OCI-LY3 (cell line): Measurements from ENCODE around the gene PCAT6.

ENCODE experiments used
- H2AFZ ChIP-seq: fragments of 200-600, 300-600 bp; shearing (Covaris generic); 2 replicates; pipeline ENCODE4 v1.6.0; 2014; ENCODE audit warnings: antibody characterized with exemption, low read depth, low read length
- H3K27ac ChIP-seq: fragments of 200-600, 300-600 bp; sonication (generic); 2 replicates; pipeline ENCODE4 v1.5.1; 2014; ENCODE audit warnings: mild to moderate bottlenecking, low read length, moderate library complexity, mixed read lengths
- H3K27me3 ChIP-seq: fragments of 200-600, 300-600 bp; sonication (generic); 2 replicates; pipeline ENCODE4 v1.6.1; 2014; ENCODE audit warnings: low read depth, low read length, mixed read lengths
- H3K36me3 ChIP-seq: fragments of 200-600, 300-600 bp; sonication (generic); replicated peaks from 2 replicates; pipeline ENCODE3; 2014; ENCODE audit warnings: low read depth, low read length, mixed read lengths
- H3K4me1 ChIP-seq: fragments of 300-600, 200-600 bp; sonication (generic); 2 replicates; pipeline ENCODE4 v1.6.1; 2014; ENCODE audit warnings: low read length, mixed read lengths
- H3K4me2 ChIP-seq: fragments of 200-600, 300-600 bp; sonication (generic); 2 replicates; pipeline ENCODE4 v1.6.1; 2014; ENCODE audit warnings: low read length, mixed read lengths
- H3K4me3 ChIP-seq: fragments of 300-600, 200-600 bp; sonication (generic); 2 replicates; pipeline ENCODE4 v1.5.1; 2014; ENCODE audit warnings: antibody characterized with exemption, mild to moderate bottlenecking, low read length, moderate library complexity
- H3K79me2 ChIP-seq: fragments of 300-600, 200-600 bp; shearing (Covaris generic); 2 replicates; pipeline ENCODE4 v1.6.1; 2014; ENCODE audit warnings: mild to moderate bottlenecking, low read length, mixed read lengths
- H3K9ac ChIP-seq: fragments of 300-600, 200-600 bp; shearing (Covaris generic); 2 replicates; pipeline ENCODE4 v1.6.0; 2014; ENCODE audit warnings: mild to moderate bottlenecking, low read length, moderate library complexity
- H3K9me3 ChIP-seq: fragments of 200-600, 300-600 bp; shearing (Covaris generic); 2 replicates; pipeline ENCODE4 v1.6.1; 2014; ENCODE audit warnings: low read length, mixed read lengths; ENCODE audit not compliant: insufficient read depth
- H4K20me1 ChIP-seq: fragments of 200-600, 300-600 bp; sonication (generic); 2 replicates; pipeline ENCODE4 v1.6.1; 2016; ENCODE audit warnings: low read length, mixed read lengths; ENCODE audit not compliant: insufficient read depth
- EZH2phosphoT487 ChIP-seq: fragments of 200-600 bp; shearing (Covaris generic); IDR thresholded peaks from 2 replicates; pipeline ENCODE4 v1.6.1; 2018; ENCODE audit warnings: antibody characterized with exemption, mixed run types, low read depth
- TF ChIP-seq, protein P1 (sequence below): fragments of 200-600, 300-600 bp; sonication (generic); IDR thresholded peaks from 2 replicates; pipeline ENCODE4 v1.5.1; 2014; ENCODE audit warnings: antibody characterized with exemption, low read length, low read depth

The PCAT6 gene

DNA sequence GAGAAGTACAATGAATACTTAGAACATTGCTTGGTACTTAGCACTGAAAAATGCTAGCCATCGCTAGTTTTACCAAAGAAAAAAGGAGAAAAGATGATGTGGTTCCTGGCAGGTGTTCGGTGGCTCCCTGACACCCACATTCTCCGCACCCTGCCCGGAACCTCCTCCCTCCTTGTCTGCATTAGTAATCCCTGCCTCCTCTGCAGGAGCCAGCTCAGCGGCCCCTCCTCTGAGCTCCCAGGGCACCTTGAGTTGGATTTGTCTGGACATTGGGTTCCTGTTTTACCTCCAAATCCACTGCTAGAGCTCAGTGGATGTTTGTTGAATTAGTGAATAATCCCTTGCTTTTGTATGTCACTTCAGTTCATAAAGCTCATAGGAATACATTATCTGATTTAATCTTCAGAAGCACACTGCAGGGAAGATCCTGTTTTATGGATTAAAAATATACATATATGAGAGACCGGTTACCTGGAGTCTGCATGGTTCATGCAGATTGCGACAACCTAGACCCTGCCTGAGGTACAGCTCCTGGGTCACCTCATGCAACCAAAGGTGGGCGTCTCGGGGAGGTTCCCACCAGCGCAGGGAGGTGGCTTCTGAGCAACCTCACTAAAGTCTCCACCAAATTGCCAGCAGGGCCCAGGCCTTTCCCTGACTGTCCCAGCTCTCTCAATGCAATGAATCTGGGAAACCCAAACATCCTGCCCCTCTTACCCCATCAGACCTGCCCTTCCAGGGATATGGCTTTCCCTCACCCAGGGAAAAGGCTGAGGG, 24.2 kb downstream of the PCAT6 start:
- H3K9ac ChIP-seq, result no peak overlapping the region
- no peak overlapping the region for H2AFZ ChIP-seq
- H3K4me2 ChIP-seq, result no peak overlapping the region
- no peaks in the 10 kb centered on the region for H3K4me1 ChIP-seq
- no peaks in the 10 kb centered on the region for H4K20me1 ChIP-seq
- H3K36me3 ChIP-seq, result no peaks in the 10 kb centered on the region
- H3K4me3 ChIP-seq, result no peak overlapping the region
- H3K79me2 ChIP-seq, result no peaks in the 10 kb centered on the region
- no peak overlapping the region for H3K27ac ChIP-seq
- TF ChIP-seq EZH2phosphoT487, result no peak
- TF ChIP-seq, protein P1, sequence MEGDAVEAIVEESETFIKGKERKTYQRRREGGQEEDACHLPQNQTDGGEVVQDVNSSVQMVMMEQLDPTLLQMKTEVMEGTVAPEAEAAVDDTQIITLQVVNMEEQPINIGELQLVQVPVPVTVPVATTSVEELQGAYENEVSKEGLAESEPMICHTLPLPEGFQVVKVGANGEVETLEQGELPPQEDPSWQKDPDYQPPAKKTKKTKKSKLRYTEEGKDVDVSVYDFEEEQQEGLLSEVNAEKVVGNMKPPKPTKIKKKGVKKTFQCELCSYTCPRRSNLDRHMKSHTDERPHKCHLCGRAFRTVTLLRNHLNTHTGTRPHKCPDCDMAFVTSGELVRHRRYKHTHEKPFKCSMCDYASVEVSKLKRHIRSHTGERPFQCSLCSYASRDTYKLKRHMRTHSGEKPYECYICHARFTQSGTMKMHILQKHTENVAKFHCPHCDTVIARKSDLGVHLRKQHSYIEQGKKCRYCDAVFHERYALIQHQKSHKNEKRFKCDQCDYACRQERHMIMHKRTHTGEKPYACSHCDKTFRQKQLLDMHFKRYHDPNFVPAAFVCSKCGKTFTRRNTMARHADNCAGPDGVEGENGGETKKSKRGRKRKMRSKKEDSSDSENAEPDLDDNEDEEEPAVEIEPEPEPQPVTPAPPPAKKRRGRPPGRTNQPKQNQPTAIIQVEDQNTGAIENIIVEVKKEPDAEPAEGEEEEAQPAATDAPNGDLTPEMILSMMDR, result no peak
- H3K27me3 ChIP-seq, result peaks cover 32% of the 10 kb centered on the region
- no peaks in the 10 kb centered on the region for H3K9me3 ChIP-seq

DNA sequence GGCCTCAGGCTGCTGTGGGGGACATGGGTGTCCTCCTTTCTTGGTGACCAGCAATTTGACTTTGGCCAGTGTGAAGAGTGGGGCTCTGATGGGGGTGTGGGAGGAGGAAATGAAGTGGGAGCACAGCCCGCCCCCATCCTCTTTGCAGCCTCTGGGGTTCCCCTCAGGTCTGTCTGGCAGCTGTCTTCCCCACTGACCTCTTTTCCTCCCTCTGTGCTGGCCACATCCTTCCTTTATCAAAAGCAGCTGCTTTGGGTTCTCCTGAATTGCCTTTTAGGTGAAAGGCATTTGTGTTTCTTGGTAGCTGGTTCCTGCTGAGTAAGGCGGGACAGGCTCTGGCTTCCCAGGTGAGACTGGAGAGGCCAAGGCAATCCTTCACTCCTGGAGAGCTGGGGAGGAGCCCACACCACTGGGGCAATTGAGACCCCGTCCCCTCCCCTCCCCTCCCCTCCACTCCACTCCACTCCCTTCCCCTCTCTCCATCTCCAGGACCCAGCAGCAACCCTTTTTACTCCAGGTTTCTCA, 24.9 kb downstream of the PCAT6 start:
- H3K79me2 ChIP-seq, result no peaks in the 10 kb centered on the region
- no peak overlapping the region for H2AFZ ChIP-seq
- no peak overlapping the region for H3K27ac ChIP-seq
- H3K9me3 ChIP-seq, result no peaks in the 10 kb centered on the region
- peaks cover 32% of the 10 kb centered on the region for H3K27me3 ChIP-seq
- TF ChIP-seq EZH2phosphoT487, result no peak
- TF ChIP-seq, protein P1, result no peak
- no peaks in the 10 kb centered on the region for H3K4me1 ChIP-seq
- H3K9ac ChIP-seq, result no peak overlapping the region
- no peaks in the 10 kb centered on the region for H3K36me3 ChIP-seq
- no peak overlapping the region for H3K4me3 ChIP-seq
- H4K20me1 ChIP-seq, result no peaks in the 10 kb centered on the region
- no peak overlapping the region for H3K4me2 ChIP-seq

GRCh38 chr1:202836623-202837403, 26.1 kb downstream of the PCAT6 start:
- peaks cover 32% of the 10 kb centered on the region for H3K27me3 ChIP-seq
- no peak overlapping the region for H3K4me2 ChIP-seq
- H3K36me3 ChIP-seq, result no peaks in the 10 kb centered on the region
- no peaks in the 10 kb centered on the region for H4K20me1 ChIP-seq
- no peaks in the 10 kb centered on the region for H3K79me2 ChIP-seq
- H3K9ac ChIP-seq, result no peak overlapping the region
- TF ChIP-seq EZH2phosphoT487, result no peak
- TF ChIP-seq, protein P1, result no peak
- no peak overlapping the region for H3K27ac ChIP-seq
- no peak overlapping the region for H2AFZ ChIP-seq
- no peaks in the 10 kb centered on the region for H3K4me1 ChIP-seq
- H3K4me3 ChIP-seq, result no peak overlapping the region
- H3K9me3 ChIP-seq, result no peaks in the 10 kb centered on the region

- Histone ChIP-seq H3K27ac (no peak overlapping the region), H3K36me3 (no peaks in the 10 kb centered on the region), H3K4me3 (no peak overlapping the region), H3K4me1 (no peaks in the 10 kb centered on the region), H3K4me2 (no peak overlapping the region), H3K9me3 (no peaks in the 10 kb centered on the region), H3K79me2 (no peaks in the 10 kb centered on the region), H2AFZ (no peak overlapping the region), H3K27me3 (peaks cover 32% of the 10 kb centered on the region), H4K20me1 (no peaks in the 10 kb centered on the region), H3K9ac (no peak overlapping the region)
- TF ChIP-seq, protein P1, result no peak
- TF ChIP-seq EZH2phosphoT487, result no peak
Observed at GRCh38 chr1:202837746-202838262, 27.1 kb downstream of the PCAT6 start.
